Activated CD8-positive, alpha-beta memory T cell treated with anti-CD3 and anti-CD28 coated beads, Interleukin-2, amount 50 U/mL, for 24 hours (primary cell): ENCODE measurements around the gene FAM89A.
"Not testable (repeated sequence)": the region's sequence is repeated elsewhere in the genome, so short reads cannot be mapped to it uniquely, and the experiment has no call there.

Experiments used
- DNase-seq: peaks from one replicate; pipeline ENCODE4 v3.0.0-alpha.2; 2020; ENCODE audit errors: extremely low read depth

FAM89A gene

GRCh38 chr1:230992100-230992774 is 47.8 kb downstream of the FAM89A start:
- DNase-seq = no peak

- DNase-seq = no peak
These were observed 52.6 kb downstream of the FAM89A start for GRCh38 chr1:230987448-230987847.

GRCh38 chr1:230986976-230987375 is 53.1 kb downstream of the FAM89A start:
- DNase-seq = no peak

- DNase-seq = no peak
These were observed 54.3 kb downstream of the FAM89A start for GRCh38 chr1:230985711-230986110.

- DNase-seq = not testable (repeated sequence)
These were observed 55.2 kb downstream of the FAM89A start for GRCh38 chr1:230984622-230985515.

- DNase-seq = no peak
These were observed 56.2 kb downstream of the FAM89A start for GRCh38 chr1:230983811-230984210.

- no peak for DNase-seq
These were observed 57.4 kb downstream of the FAM89A start for GRCh38 chr1:230982696-230983095.

GRCh38 chr1:230979952-230980351 is 60.1 kb downstream of the FAM89A start:
- DNase-seq = no peak

- no peak for DNase-seq
These were observed 60.7 kb downstream of the FAM89A start for GRCh38 chr1:230979389-230979716.

GRCh38 chr1:230978491-230979388 is 61.3 kb downstream of the FAM89A start, which contains the start of the genes ARV1 and TTC13:
ARV1 (plus strand) TSS chr1:230979094; CDS start chr1:230979106, 12 bp downstream.
TTC13 (minus strand) TSS chr1:230978861; CDS start chr1:230978830, 31 bp downstream.
- DNase-seq = peak; percentile 93

- DNase-seq = no peak
These were observed 62.1 kb downstream of the FAM89A start for GRCh38 chr1:230977761-230978490.

GRCh38 chr1:230976825-230977747 is 63.0 kb downstream of the FAM89A start:
- no peak for DNase-seq

- no peak for DNase-seq
These were observed 63.7 kb downstream of the FAM89A start for GRCh38 chr1:230976360-230976759.

GRCh38 chr1:230975636-230976035 is 64.4 kb downstream of the FAM89A start:
- no peak for DNase-seq

- DNase-seq = no peak
These were observed 67.2 kb downstream of the FAM89A start for GRCh38 chr1:230972855-230973271.

GRCh38 chr1:230971771-230972170 is 68.3 kb downstream of the FAM89A start:
- DNase-seq = no peak

- DNase-seq = no peak
These were observed 69.6 kb downstream of the FAM89A start for GRCh38 chr1:230970432-230970831.
